Gastrocnemius medialis (tissue), 4 donors: ENCODE measurements around the gene CDC37L1. TPM values are rescaled to one million over a fixed set of nuclear protein-coding genes. Genes with fewer than 3 reads are reported as not detected.

Experiments used
- ATAC-seq, 2 donors: fragments of 150-250 bp; one replicate each; pipeline ENCODE4 v1.9.1; 2016
- DNase-seq, 2 donors: peaks; one replicate each; pipeline ENCODE4 v3.0.0-alpha.2; 2019
- H3K27ac ChIP-seq, 4 donors: fragments of 200-600 bp; sonication (generic); 1 replicate in 1 of 4; 2 replicates in 3 of 4; pipeline ENCODE4 v1.5.1; 2016 to 2018; ENCODE audit warnings: mild to moderate bottlenecking in 2 of 4, moderate library complexity in 1 of 4
- H3K27me3 ChIP-seq, 3 donors: fragments of 200-600 bp; sonication (generic) in 2 of 3; 1 replicate in 1 of 3; 2 replicates in 2 of 3; pipeline versions ENCODE4 v1.5.1 to v1.6.0; 2016 to 2019; ENCODE audit warnings: mild to moderate bottlenecking in 1 of 3, moderate library complexity in 1 of 3
- H3K36me3 ChIP-seq, 2 donors: fragments of 200-600 bp; sonication (generic) in 1 of 2; one replicate each; pipeline ENCODE4 v1.5.1; 2017 to 2018
- H3K4me1 ChIP-seq, 2 donors: fragments of 200-600 bp; sonication (generic) in 1 of 2; one replicate each; pipeline ENCODE4 v1.5.1; 2016 to 2017; ENCODE audit warnings: mild to moderate bottlenecking in 2 of 2
- H3K4me3 ChIP-seq, 4 donors: fragments of 200-600 bp; sonication (generic) in 3 of 4; 1 replicate in 1 of 4; 2 replicates in 3 of 4; pipeline ENCODE4 v1.5.1; 2016 to 2019; ENCODE audit warnings: mild to moderate bottlenecking in 2 of 4
- H3K9me3 ChIP-seq, 3 donors: fragments of 200-600 bp; sonication (generic) in 2 of 3; 1 replicate in 1 of 3; 2 replicates in 2 of 3; pipeline ENCODE4 v1.5.1; 2016 to 2019
- CTCF ChIP-seq, 5 experiments: fragments of 450-650 bp in 3 of 5; fragments of 200-600 bp in 2 of 5; sonication (generic) in 2 of 5; IDR thresholded peaks in 4 of 5; conservative IDR thresholded peaks in 1 of 5; 1 replicate in 4 of 5; 2 replicates in 1 of 5; pipeline ENCODE4 v1.5.1; 2016 to 2019; ENCODE audit warnings: antibody characterized with exemption in 5 of 5, mild to moderate bottlenecking in 3 of 5, moderate library complexity in 3 of 5
- POLR2A ChIP-seq, 2 donors: fragments of 450-650 bp; IDR thresholded peaks; one replicate each; pipeline ENCODE4 v1.6.1; 2017; ENCODE audit warnings: antibody characterized with exemption in 2 of 2, mild to moderate bottlenecking in 2 of 2, moderate library complexity in 2 of 2
- in situ Hi-C, 4 donors: fragments of 200-750 bp; cut with MboI; loops; one replicate each; pipeline versions ENCODE4 v1.15.0 to v1.8.0; 2017; ENCODE audit warnings: low sequenced_read_pairs in 4 of 4
- intact Hi-C: fragments of 100-400 bp; cut with DNase I; formaldehyde crosslinking; loops from one replicate; pipeline ENCODE4 v1.15.1; 2023; ENCODE audit warnings: low total_unique reads
- total RNA-seq, 4 donors: library from RNA; depleted of rRNA; stranded (reverse); fragments of >200 nt; gene quantifications; one replicate each; pipeline versions ENCODE4 v1.1.0 to v1.2.3, GENCODE V29; 2016

CDC37L1 gene
- total RNA-seq, 4 donors from 2014 or later = 91.1 to 157 (median 131) TPM

DNA sequence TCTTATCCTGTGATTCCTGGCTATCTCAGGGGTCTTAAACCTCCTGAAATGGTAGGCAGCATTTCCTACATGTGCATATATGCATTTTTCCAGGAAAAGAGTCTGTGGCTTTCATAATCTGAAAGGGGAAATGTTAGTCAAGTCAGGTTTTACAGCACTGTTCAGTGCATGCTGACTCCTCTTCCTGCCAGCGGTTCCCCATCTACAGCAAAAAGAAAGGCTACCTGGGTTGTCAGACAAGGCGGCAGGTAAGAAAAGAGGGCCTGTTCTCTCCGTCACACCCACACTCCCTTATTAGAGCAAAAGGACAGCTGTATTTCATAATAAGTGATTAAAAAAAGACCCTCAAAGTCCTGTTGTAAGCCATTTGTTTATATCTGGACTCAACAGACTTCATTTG, 8.8 kb upstream of the CDC37L1 start:
- Histone ChIP-seq H3K9me3 (no peaks in the 10 kb centered on the region), H3K4me3 (no peak overlapping the region), H3K36me3 (no peaks in the 10 kb centered on the region), H3K27me3 (no peaks in the 10 kb centered on the region), H3K4me1 (peaks cover 0 to 14% of the 10 kb centered on the region in 2 donors), H3K27ac (no peak overlapping the region)
- TF ChIP-seq POLR2A (IDR thresholded peaks at IDR 0.05) = no peak
- TF ChIP-seq CTCF (IDR thresholded peaks at IDR 0.05 in 4 of 5, conservative IDR thresholded peaks at IDR 0.05 in 1 of 5) = no peak
- no peak for DNase-seq
- in situ Hi-C loops = no loop called here
- intact Hi-C loops = no loop called here
- no peak for ATAC-seq

GRCh38 chr9:4671737-4672136, 7.6 kb upstream of the CDC37L1 start:
- TF ChIP-seq CTCF (IDR thresholded peaks at IDR 0.05 in 4 of 5, conservative IDR thresholded peaks at IDR 0.05 in 1 of 5) (no peak), POLR2A (IDR thresholded peaks at IDR 0.05) (no peak)
- ATAC-seq (no peak), DNase-seq (no peak)
- H3K27ac ChIP-seq = no peak overlapping the region
- no peak overlapping the region for H3K4me3 ChIP-seq
- H3K9me3 ChIP-seq = no peaks in the 10 kb centered on the region
- in situ Hi-C loops = no loop called here
- no peaks in the 10 kb centered on the region for H3K27me3 ChIP-seq
- intact Hi-C loops = no loop called here
- H3K4me1 ChIP-seq = peaks cover 0 to 7% of the 10 kb centered on the region in 2 donors
- no peaks in the 10 kb centered on the region for H3K36me3 ChIP-seq

DNA sequence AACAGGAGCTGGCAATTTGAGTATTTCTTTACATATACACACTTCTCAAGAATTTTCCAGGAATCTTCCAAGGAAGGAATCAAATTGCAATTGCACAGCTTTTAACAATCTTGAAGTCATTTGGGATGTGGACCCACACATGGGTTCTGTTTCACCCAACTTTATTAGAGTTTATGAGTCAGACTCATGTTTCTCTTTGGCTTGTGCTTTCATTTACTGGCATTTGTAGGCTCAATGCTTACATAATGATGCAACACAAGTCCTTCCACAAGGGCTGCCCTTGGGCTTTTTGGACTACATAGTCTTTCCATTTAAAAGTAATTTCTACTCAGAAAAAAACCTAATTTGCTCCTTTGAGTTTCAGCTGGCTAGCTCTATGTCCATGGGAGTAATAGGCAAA, 4.6 kb upstream of the CDC37L1 start:
- peak overlapping the region in 2 of 4 donors; percentile 38 to 51 for H3K27ac ChIP-seq
- DNase-seq = no peak
- TF ChIP-seq POLR2A (IDR thresholded peaks at IDR 0.05) = no peak
- TF ChIP-seq CTCF (IDR thresholded peaks at IDR 0.05 in 4 of 5, conservative IDR thresholded peaks at IDR 0.05 in 1 of 5) = no peak
- H3K4me1 ChIP-seq = peaks cover 12 to 13% of the 10 kb centered on the region in 2 donors
- no peaks in the 10 kb centered on the region for H3K27me3 ChIP-seq
- H3K9me3 ChIP-seq = no peaks in the 10 kb centered on the region
- H3K4me3 ChIP-seq = no peak overlapping the region
- H3K36me3 ChIP-seq = no peaks in the 10 kb centered on the region
- intact Hi-C loops = loop anchor here (5.0 kb wide), 1 partner anchor 953 kb away; the partner anchor contains the start of gene RIC1
- in situ Hi-C loops = loop anchor here in 1 of 4 donors (25.0 kb wide), 1 partner anchor 763 kb away; the partner anchor contains the start of gene PLGRKT
- no peak for ATAC-seq

- no peaks in the 10 kb centered on the region for H3K27me3 ChIP-seq
- peaks cover 24 to 27% of the 10 kb centered on the region in 2 donors for H3K4me1 ChIP-seq
- DNase-seq (no peak), ATAC-seq (no peak)
- intact Hi-C loops = loop anchor here (5.0 kb wide), 1 partner anchor 950 kb away; the partner anchor contains the start of gene RIC1
- H3K4me3 ChIP-seq = no peak overlapping the region
- no peaks in the 10 kb centered on the region for H3K9me3 ChIP-seq
- no peaks in the 10 kb centered on the region for H3K36me3 ChIP-seq
- in situ Hi-C loops = loop anchor here in 1 of 4 donors (25.0 kb wide), 1 partner anchor 760 kb away; the partner anchor contains the start of gene PLGRKT
- peak overlapping the region in 3 of 4 donors; percentile 24 to 98 (median 91) for H3K27ac ChIP-seq
- TF ChIP-seq POLR2A (IDR thresholded peaks at IDR 0.05) (no peak), CTCF (IDR thresholded peaks at IDR 0.05 in 4 of 5, conservative IDR thresholded peaks at IDR 0.05 in 1 of 5) (no peak)
These were observed 2.0 kb upstream of the CDC37L1 start for GRCh38 chr9:4677392-4677791.
